Uterus (tissue), 4 donors: Measurements from ENCODE around the gene CTNNAL1. TPM values are rescaled to one million over a fixed set of nuclear protein-coding genes. Genes with fewer than 3 reads are reported as not detected.
"Not testable (repeated sequence)": the region's sequence is repeated elsewhere in the genome, so short reads cannot be mapped to it uniquely, and the experiment has no call there.

Experiments used
- DNase-seq, 2 donors: peaks; one replicate each; pipeline ENCODE4 v3.0.0-alpha.2; 2019 to 2020
- H3K27ac ChIP-seq, 2 donors: fragments of 200-600 bp; sonication (generic); 1 replicate in 1 of 2; 2 replicates in 1 of 2; pipeline ENCODE4 v1.5.1; 2016 to 2018
- H3K27me3 ChIP-seq, 2 donors: fragments of 200-600 bp; sonication (generic); one replicate each; pipeline ENCODE4 v1.5.1; 2018 to 2019; ENCODE audit warnings: control low read depth in 1 of 2
- H3K36me3 ChIP-seq, 2 donors: fragments of 200-600 bp; sonication (generic); one replicate each; pipeline ENCODE4 v1.5.1; 2019; ENCODE audit warnings: control low read depth in 1 of 2
- H3K4me1 ChIP-seq, 2 donors: fragments of 200-600 bp; sonication (generic); one replicate each; pipeline ENCODE4 v1.5.1; 2018 to 2019; ENCODE audit warnings: control low read depth in 1 of 2
- H3K4me3 ChIP-seq, 2 donors: fragments of 200-600 bp; sonication (generic); 1 replicate in 1 of 2; 2 replicates in 1 of 2; pipeline ENCODE4 v1.5.1; 2018 to 2019; ENCODE audit warnings: mild to moderate bottlenecking in 1 of 2
- H3K9me3 ChIP-seq, 2 donors: fragments of 200-600 bp; sonication (generic); one replicate each; pipeline ENCODE4 v1.5.1; 2019; ENCODE audit warnings: control low read depth in 1 of 2
- POLR2A ChIP-seq, 2 donors: fragments of 450-650 bp; IDR thresholded peaks; one replicate each; pipeline ENCODE4 v1.6.1; 2016; ENCODE audit warnings: antibody characterized with exemption in 2 of 2, mild to moderate bottlenecking in 1 of 2, moderate library complexity in 1 of 2
- intact Hi-C: fragments of 100-400 bp; cut with DNase I; formaldehyde crosslinking; loops from one replicate; pipeline ENCODE4 v1.15.1; 2023; ENCODE audit warnings: low total_unique reads
- total RNA-seq, 4 donors: library from RNA; depleted of rRNA in 3 of 4; stranded (reverse); fragments of >200 nt in 3 of 4; gene quantifications; one replicate each; pipeline versions ENCODE4 v1.1.0 to v1.2.4, GENCODE V29; 2014 to 2023
- TF ChIP-seq, protein P1 (sequence below), 4 experiments: fragments of 200-600 bp in 2 of 4; fragments of 450-650 bp in 2 of 4; sonication (generic) in 2 of 4; IDR thresholded peaks; one replicate each; pipeline ENCODE4 v1.5.1; 2016 to 2019; ENCODE audit warnings: antibody characterized with exemption in 4 of 4, mild to moderate bottlenecking in 2 of 4, moderate library complexity in 1 of 4
- donor health status: DM: yes; HTN: yes; CAD: no.

CTNNAL1 gene
- total RNA-seq, 4 donors from 2014 or later: 32.3 to 62.0 (median 41.4) TPM

DNA sequence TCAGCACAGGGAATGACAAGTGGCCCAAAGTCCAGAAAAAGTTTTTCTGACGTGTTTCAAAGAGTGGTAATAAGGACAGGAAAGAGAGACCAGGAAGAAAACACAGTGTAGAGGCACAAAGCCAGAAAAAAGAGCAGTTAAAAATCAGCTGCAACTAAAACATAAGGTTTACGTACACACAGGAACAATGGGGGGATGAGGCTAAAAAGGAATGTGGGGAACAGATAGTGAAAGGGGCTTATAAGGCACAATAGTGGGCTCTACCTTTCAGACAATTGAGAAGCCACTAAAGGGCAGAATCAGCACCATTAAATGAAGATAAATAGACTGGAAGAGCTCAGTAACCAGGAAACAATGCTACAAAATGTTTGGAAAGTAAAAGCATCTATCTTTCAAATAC is 84.9 kb downstream of the CTNNAL1 start:
- Histone ChIP-seq H3K27ac (no peak overlapping the region), H3K4me1 (peaks cover 5% of the 10 kb centered on the region in 2 donors), H3K4me3 (no peak overlapping the region), H3K27me3 (no peaks in the 10 kb centered on the region), H3K36me3 (no peaks in the 10 kb centered on the region), H3K9me3 (no peaks in the 10 kb centered on the region)
- intact Hi-C loops: no loop called here
- no peak for DNase-seq
- TF ChIP-seq POLR2A (IDR thresholded peaks at IDR 0.05): no peak
- TF ChIP-seq, protein P1, sequence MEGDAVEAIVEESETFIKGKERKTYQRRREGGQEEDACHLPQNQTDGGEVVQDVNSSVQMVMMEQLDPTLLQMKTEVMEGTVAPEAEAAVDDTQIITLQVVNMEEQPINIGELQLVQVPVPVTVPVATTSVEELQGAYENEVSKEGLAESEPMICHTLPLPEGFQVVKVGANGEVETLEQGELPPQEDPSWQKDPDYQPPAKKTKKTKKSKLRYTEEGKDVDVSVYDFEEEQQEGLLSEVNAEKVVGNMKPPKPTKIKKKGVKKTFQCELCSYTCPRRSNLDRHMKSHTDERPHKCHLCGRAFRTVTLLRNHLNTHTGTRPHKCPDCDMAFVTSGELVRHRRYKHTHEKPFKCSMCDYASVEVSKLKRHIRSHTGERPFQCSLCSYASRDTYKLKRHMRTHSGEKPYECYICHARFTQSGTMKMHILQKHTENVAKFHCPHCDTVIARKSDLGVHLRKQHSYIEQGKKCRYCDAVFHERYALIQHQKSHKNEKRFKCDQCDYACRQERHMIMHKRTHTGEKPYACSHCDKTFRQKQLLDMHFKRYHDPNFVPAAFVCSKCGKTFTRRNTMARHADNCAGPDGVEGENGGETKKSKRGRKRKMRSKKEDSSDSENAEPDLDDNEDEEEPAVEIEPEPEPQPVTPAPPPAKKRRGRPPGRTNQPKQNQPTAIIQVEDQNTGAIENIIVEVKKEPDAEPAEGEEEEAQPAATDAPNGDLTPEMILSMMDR (IDR thresholded peaks at IDR 0.05): no peak

DNA sequence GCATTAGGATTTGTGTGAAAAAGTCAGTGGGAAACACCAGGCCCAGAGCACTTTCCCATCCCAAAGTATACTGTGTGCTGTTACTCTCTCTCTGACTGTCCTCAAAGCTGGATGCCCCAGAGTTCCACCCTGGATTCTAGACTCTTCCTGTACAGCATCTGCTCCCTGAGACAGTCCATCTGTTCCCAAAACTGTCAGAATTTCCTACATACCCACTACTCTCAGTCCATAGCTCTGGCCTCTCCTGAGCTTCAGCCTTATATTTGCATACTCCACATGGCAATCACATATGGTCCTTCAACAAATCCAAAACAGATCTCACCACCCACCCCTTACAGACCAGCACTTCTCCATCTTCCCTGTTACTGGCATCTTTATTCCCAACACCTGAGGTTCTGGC is 88.8 kb downstream of the CTNNAL1 start:
- no peak overlapping the region for H3K4me3 ChIP-seq
- no peaks in the 10 kb centered on the region for H3K36me3 ChIP-seq
- no peak for DNase-seq
- H3K4me1 ChIP-seq: no peaks in the 10 kb centered on the region
- TF ChIP-seq POLR2A (IDR thresholded peaks at IDR 0.05): no peak
- TF ChIP-seq, protein P1 (IDR thresholded peaks at IDR 0.05): no peak
- intact Hi-C loops: no loop called here
- no peak overlapping the region for H3K27ac ChIP-seq
- no peaks in the 10 kb centered on the region for H3K9me3 ChIP-seq
- no peaks in the 10 kb centered on the region for H3K27me3 ChIP-seq

DNA sequence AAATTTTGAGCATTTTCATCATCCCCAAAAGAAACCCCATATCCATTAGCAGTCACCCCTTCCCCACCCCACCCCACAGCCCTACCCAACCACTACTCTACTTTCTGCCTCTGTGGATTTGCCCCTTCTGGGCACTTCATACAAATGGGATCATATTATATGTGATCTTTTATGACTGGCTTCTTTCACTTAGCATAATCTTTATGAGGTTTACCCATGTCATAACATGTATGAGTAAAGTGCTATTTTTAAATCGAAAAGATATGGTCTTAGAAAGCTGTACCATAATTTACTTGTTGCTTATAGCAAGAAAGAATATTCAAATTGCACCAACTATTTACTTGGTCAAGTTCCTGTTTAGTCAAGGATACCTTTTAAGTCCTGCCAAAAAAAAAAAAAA is 92.1 kb downstream of the CTNNAL1 start:
- Histone ChIP-seq H3K27ac (no peak overlapping the region), H3K4me3 (no peak overlapping the region), H3K4me1 (no peaks in the 10 kb centered on the region), H3K27me3 (no peaks in the 10 kb centered on the region), H3K36me3 (no peaks in the 10 kb centered on the region), H3K9me3 (no peaks in the 10 kb centered on the region)
- no peak for TF ChIP-seq POLR2A (IDR thresholded peaks at IDR 0.05)
- TF ChIP-seq, protein P1 (IDR thresholded peaks at IDR 0.05): no peak
- intact Hi-C loops: no loop called here
- no peak for DNase-seq

DNA sequence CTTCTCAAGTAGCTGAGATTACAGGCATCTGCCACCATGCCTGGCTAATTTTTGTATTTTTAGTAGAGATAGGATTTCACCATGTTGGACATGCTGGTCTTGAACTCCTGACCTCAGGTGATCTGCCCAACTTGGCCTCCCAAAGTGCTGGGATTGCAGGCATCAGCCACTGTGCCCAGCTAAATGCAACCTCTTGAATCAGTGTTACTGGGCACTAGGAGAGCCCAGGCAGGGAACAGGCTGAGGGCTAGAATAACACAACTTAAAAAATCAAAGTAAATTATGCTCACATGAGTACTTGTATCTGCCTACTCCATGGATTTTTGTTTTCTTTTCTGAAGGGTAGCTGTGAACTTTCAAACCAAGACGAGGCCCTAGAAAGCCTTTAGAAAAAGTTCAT is 92.9 kb downstream of the CTNNAL1 start:
- H3K4me3 ChIP-seq, DNase-seq, H3K36me3 ChIP-seq, H3K9me3 ChIP-seq, H3K4me1 ChIP-seq, H3K27ac ChIP-seq, intact Hi-C loops, H3K27me3 ChIP-seq: not testable (repeated sequence)

DNA sequence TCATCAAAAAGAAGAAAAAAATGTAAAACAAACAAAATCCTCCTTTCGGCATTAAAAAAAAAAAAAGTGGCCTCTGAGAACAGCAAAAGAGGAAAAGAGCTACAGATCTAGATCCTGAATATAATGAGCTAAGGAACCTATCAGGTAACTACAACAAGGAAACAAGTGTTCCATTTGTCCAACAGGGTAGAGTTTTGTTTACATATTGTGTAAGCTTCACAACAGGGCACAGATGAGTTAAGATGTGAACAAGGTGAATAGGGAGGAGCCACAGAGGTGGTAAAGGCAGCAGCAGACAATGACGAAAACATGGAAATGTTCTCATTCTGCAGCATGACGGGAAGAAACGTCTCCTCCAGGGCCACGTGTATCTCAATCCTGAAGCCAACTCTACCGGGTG is 93.8 kb downstream of the CTNNAL1 start:
- intact Hi-C loops: no loop called here
- Histone ChIP-seq H3K4me3 (no peak overlapping the region), H3K27me3 (no peaks in the 10 kb centered on the region), H3K36me3 (no peaks in the 10 kb centered on the region), H3K4me1 (no peaks in the 10 kb centered on the region), H3K27ac (no peak overlapping the region), H3K9me3 (no peaks in the 10 kb centered on the region)
- DNase-seq: no peak
- TF ChIP-seq, protein P1 (IDR thresholded peaks at IDR 0.05): no peak
- TF ChIP-seq POLR2A (IDR thresholded peaks at IDR 0.05): no peak

DNA sequence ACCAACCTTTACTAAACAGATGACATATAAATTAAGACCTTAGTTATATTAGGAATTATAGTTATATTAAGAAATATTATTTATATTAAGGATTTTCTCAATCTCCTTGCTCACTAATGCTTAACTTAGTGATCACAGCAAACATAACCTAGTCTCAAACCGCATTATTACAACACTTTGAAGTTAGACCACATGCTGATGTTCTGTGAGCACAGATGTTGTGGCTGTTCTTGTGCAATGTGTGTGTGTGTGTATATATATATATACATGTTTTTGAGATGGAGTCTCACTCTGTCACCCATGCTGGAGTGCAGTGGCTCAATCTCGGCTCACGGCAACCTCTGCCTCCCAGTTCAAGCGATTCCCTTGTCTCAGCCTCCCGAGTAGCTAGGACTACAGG is 99.9 kb downstream of the CTNNAL1 start:
- TF ChIP-seq, protein P1 (IDR thresholded peaks at IDR 0.05): no peak
- no peak for TF ChIP-seq POLR2A (IDR thresholded peaks at IDR 0.05)
- DNase-seq: no peak
- Histone ChIP-seq H3K9me3 (no peaks in the 10 kb centered on the region), H3K4me3 (no peak overlapping the region), H3K36me3 (no peaks in the 10 kb centered on the region), H3K27ac (no peak overlapping the region), H3K27me3 (no peaks in the 10 kb centered on the region), H3K4me1 (no peaks in the 10 kb centered on the region)
- intact Hi-C loops: no loop called here
